Measurements from ENCODE around the gene HOXA4. TPM values are rescaled to one million over a fixed set of nuclear protein-coding genes. Genes with fewer than 3 reads are reported as not detected.

Gene HOXA4
- total RNA-seq, 1 donor from 2014 or later: 4.1 TPM

DNA sequence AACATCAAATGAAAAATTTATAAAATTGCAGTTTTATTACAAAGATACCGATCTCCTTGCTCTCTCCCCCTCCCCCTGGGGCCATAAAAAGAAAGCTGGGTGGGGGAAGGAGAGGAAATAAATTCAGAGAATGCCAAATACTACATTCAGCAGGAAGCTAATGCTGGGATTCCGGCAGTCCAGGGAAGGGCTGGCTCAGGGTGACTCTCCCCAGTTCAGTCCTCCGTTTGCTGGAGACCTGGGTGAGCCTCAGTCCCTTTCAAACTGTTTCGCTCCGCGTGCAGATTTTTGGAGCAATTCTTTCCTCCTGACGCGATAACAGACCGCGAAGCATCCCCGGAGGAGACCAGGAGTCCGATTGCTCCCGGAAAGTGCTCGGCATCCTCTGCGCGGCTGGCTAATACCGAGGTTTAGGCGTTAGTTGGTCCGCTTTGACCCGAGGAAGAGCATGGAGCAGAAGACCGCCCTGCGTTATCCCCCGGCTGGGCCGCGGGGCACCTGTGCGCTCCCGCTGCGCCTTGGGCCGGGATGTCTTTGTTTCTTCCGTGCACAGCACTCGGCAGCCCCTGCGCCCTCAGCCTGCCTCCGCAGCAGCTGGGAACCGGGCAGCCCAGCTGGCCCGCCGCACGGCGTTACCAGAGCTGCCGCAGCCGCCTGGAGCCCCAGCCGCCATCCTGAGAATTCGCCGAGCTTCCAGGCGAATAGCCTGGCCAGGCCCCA is 24.2 kb downstream of the HOXA4 start:
- no peak for DNase-seq (ENCODE audit: low spot score)

- no peak for DNase-seq (ENCODE audit: low spot score)
Observed at GRCh38 chr7:27105301-27106031, 25.1 kb downstream of the HOXA4 start.

DNA sequence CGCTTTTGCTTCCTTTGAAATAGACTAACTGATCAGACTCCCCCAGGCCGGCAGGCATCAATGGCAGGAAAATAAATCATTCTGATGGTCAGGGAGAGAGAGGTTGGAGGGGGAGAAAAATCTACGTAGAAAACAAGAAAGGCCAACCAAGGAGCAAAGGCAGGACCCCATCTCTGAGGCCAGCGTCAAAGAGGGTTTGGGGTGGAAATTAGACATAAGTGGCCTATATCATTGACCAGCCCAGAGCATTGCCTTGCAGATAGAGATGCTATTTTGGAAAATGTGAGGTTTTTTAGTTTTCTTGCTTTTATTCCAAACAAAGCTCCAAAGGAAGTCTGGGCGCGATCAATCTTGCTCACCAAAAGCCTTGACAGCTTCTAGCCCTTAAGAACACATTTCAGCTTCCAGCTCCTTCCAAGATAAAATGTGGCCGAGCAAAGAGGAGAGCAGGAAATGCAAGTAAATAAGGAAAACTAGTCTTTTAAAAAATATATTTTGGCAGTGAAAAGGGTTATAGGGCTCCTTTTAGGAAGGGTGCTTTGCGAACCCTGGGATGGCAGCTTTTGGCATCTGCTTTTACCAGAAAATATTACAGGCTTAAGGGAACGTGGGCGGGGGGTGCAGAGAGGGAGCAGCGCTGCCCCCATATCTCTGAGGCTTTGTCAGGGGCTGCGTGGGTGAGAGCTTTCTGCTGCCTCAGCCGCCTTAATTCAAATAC is 26.1 kb downstream of the HOXA4 start:
- peak; percentile 73 for DNase-seq (ENCODE audit: low spot score)

GRCh38 chr7:27103489-27104226 is 26.9 kb downstream of the HOXA4 start:
- no peak for DNase-seq (ENCODE audit: low spot score)

DNA sequence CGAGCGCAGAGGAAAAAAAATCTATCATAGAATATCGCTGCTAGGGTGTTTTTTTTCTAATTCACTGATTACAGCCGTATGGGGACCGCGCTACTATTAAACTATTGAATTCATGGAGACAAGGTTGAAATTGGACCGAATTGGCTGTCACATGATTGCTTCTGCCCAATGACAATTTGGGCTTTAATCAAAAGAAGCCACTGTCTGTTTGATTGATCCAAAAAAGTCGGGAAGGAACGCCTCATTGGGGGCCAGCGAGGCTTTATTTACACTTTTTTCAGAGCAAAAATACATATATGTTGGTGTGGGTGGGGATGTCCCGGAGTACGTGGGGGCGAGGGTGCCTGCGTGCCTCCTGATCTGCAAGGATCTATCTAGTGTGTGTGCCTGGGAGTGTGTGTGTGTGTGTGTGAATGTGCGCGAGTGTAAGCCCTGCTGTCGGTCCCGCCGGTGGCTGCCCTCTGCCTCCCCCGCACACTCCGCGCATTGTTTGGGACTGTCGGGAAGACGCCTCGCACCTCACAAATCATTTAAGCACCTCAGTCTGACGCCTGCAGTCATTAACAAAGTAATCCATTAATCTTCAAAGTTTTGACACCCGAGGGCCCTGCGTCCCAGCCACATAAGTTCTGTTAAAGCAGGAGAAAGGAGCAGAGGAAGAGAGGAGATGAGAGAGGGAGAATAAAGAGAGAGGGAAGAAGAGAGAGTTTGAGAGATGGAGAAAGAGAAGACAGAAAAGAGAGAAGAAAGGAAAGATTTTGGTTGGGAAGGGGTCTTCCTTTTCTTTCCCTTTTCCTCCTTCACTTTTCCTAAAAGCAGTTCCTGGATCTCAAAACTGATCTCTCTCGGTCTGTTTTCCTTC is 27.7 kb downstream of the HOXA4 start, which contains the start of gene HOXA2:
Gene HOXA2, minus strand, starts transcription at position 103 of the 862 bp plus-strand sequence. CDS start 183 bp downstream, outside the sequence.
- DNase-seq (ENCODE audit: low spot score): no peak

DNA sequence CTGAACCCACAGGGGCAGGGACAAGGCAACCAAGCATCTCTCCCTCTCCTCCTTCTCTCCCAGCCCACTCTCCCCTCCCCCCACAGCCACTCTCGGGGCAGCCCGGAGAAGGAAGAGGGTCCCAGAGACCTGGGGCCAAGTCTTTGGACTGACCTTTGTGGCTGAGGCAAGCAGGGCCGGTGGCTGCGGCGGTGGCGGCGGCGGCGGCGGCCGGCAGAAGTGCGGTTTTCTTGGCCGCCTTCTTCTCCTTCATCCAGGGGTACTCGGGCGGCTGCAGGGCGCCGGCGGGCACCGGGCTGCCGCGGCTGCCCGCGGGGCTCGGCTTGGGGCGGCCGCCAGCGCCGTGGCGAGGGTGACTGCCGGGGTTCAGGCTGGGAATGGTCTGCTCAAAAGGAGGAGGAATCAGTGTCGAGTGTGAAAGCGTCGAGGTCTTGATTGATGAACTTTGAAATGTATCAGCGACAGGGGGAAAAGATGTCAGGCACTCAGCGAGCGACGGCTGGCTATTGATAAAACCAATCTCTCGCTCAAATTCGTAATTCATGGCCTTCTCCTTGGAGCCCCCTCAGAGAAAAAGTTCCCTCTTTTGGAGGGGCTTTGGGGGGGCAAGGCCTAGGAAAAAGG is 28.5 kb downstream of the HOXA4 start:
- DNase-seq (ENCODE audit: low spot score): no peak

- DNase-seq (ENCODE audit: low spot score): peak; percentile 4
Observed at GRCh38 chr7:27101171-27101956, 29.2 kb downstream of the HOXA4 start.

GRCh38 chr7:27100694-27101170 is 29.8 kb downstream of the HOXA4 start:
- peak; percentile 3 for DNase-seq (ENCODE audit: low spot score)

- no peak for DNase-seq (ENCODE audit: low spot score)
Observed at GRCh38 chr7:27099453-27100370, 30.8 kb downstream of the HOXA4 start.

DNA sequence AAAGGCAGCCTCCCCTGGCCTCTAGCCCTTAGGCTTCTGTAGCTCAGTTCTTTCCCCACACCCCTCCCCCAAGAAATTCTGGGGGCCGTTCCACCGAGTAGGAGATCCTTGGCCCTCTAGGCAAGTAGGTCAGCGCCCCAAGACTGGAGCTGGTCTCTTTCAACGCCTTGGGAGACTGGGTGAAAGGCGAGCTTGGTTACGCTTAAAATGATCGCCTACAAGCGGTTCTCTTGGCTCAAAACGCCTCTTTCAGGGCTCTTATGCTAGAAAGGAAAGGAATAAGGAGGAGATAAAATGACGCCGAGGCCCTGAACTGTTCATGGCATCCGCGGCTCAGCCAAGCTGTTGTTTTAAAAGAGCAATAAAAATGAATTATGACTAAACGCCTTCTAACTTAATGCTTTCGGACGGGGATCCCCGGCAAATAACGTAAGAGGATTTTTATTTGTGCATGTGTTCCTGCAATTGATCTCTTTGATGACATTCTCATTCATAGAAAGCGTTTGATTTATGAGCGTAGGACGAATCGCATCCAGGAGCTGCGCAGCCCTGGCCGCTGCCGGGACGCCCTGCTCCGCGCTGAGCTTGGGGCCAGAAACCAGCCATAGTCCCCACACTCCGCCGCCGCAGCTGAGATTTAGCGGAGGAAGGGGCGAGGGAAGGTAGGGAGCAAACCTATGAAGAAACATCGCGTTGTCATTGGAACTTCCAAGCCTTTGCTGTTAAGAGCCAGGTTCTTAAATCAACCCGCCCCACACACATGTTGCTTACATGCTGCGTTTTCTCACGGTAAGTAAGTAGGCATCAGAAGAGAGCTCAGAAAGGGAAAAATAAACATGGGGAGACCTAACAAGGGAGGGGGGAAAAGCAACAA is 31.7 kb downstream of the HOXA4 start:
- DNase-seq (ENCODE audit: low spot score): peak; percentile 84

GRCh38 chr7:27097686-27098577 is 32.6 kb downstream of the HOXA4 start:
- DNase-seq (ENCODE audit: low spot score): peak; percentile 24

DNA sequence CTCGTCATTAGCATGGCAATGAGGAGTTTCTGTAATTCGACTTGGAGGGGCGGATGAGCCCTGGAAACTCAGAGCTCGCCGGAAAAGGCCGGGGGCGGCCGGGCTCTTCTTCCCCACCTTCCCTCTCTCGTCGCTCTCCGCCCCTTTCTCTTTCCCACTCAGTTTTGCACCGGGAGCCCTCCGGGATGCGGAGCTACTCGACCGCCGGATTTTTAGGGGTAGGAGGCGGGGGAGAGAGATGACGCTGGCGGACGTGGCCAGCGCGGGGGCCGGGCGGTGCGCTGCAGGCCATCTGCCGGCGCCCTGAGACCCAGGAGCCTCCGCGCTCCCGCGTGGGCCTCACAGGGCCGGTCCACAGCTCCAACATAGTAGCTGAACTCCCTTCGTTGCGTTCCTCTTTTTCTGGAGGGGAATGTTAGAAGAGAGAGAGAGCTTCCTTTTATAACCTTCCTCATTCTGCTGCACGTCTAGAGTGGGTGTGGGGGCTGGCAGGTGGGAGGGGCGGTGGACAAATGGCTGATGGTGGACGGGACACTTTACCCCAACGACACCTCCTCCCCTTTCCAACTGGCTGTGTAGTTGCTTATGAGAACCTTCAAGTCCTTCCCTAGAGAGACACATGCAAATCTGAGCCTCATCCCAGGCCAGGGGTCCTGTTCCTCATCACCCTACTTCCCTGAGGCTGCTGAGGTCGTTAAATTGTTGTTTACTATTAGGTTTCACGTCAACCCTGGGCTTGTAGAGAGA is 33.6 kb downstream of the HOXA4 start:
- DNase-seq (ENCODE audit: low spot score): peak; percentile 53

- peak; percentile 89 for DNase-seq (ENCODE audit: low spot score)
Observed at GRCh38 chr7:27095897-27096767, 34.4 kb downstream of the HOXA4 start, which contains the start of gene HOXA1. Gene HOXA1 (minus strand): TSS chr7:27096000. CDS start chr7:27095912, 88 bp downstream.
